ENCODE measurements around the gene RFX3.

The RFX3 gene

GRCh38 chr9:3497401-3497800, 28.4 kb downstream of the RFX3 start:
- Histone ChIP-seq H3K27ac (ENCODE audit: low read length) (no peak overlapping the region), H2AFZ (ENCODE audit: low read length) (no peak overlapping the region), H3K9me3 (replicated peaks; ENCODE audit: insufficient read depth, low read length) (no peaks in the 10 kb centered on the region), H4K20me1 (ENCODE audit: insufficient read depth, low read length) (no peaks in the 10 kb centered on the region), H3K27me3 (replicated peaks; ENCODE audit: insufficient read depth, low read length) (no peaks in the 10 kb centered on the region), H3K4me2 (ENCODE audit: low read depth, low read length) (no peak overlapping the region), H3K79me2 (ENCODE audit: low read length) (no peaks in the 10 kb centered on the region), H3K9me2 (replicated peaks; ENCODE audit: insufficient read depth, low read length) (no peaks in the 10 kb centered on the region), H3K4me3 (ENCODE audit: low read length) (no peak overlapping the region), H3F3A (ENCODE audit: insufficient read depth, low read length) (no peaks in the 10 kb centered on the region), H3K36me3 (replicated peaks; ENCODE audit: insufficient read depth, low read length) (no peaks in the 10 kb centered on the region), H3K4me1 (ENCODE audit: low read length) (no peaks in the 10 kb centered on the region), H3K9ac (ENCODE audit: low read length) (no peak overlapping the region)
- DNase-seq, result no peak
- TF ChIP-seq, protein P1, sequence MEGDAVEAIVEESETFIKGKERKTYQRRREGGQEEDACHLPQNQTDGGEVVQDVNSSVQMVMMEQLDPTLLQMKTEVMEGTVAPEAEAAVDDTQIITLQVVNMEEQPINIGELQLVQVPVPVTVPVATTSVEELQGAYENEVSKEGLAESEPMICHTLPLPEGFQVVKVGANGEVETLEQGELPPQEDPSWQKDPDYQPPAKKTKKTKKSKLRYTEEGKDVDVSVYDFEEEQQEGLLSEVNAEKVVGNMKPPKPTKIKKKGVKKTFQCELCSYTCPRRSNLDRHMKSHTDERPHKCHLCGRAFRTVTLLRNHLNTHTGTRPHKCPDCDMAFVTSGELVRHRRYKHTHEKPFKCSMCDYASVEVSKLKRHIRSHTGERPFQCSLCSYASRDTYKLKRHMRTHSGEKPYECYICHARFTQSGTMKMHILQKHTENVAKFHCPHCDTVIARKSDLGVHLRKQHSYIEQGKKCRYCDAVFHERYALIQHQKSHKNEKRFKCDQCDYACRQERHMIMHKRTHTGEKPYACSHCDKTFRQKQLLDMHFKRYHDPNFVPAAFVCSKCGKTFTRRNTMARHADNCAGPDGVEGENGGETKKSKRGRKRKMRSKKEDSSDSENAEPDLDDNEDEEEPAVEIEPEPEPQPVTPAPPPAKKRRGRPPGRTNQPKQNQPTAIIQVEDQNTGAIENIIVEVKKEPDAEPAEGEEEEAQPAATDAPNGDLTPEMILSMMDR (IDR thresholded peaks at IDR 0.05; ENCODE audit: low read length), result no peak
- no peak for TF ChIP-seq EZH2phosphoT487 (IDR thresholded peaks at IDR 0.05; ENCODE audit: low read length)
- TF ChIP-seq EZH2 (optimal IDR thresholded peaks at IDR 0.05; ENCODE audit: low read depth, low read length), result no peak

- Histone ChIP-seq H3K9me2 (replicated peaks; ENCODE audit: insufficient read depth, low read length) (no peaks in the 10 kb centered on the region), H3K4me3 (ENCODE audit: low read length) (no peak overlapping the region), H3F3A (ENCODE audit: insufficient read depth, low read length) (no peaks in the 10 kb centered on the region), H3K4me2 (ENCODE audit: low read depth, low read length) (no peak overlapping the region), H3K9ac (ENCODE audit: low read length) (no peak overlapping the region), H4K20me1 (ENCODE audit: insufficient read depth, low read length) (no peaks in the 10 kb centered on the region), H3K9me3 (replicated peaks; ENCODE audit: insufficient read depth, low read length) (no peaks in the 10 kb centered on the region), H3K27me3 (replicated peaks; ENCODE audit: insufficient read depth, low read length) (no peaks in the 10 kb centered on the region), H3K27ac (ENCODE audit: low read length) (no peak overlapping the region), H3K4me1 (ENCODE audit: low read length) (no peaks in the 10 kb centered on the region), H2AFZ (ENCODE audit: low read length) (no peak overlapping the region), H3K36me3 (replicated peaks; ENCODE audit: insufficient read depth, low read length) (no peaks in the 10 kb centered on the region), H3K79me2 (ENCODE audit: low read length) (no peaks in the 10 kb centered on the region)
- TF ChIP-seq EZH2phosphoT487 (IDR thresholded peaks at IDR 0.05; ENCODE audit: low read length) (no peak), EZH2 (optimal IDR thresholded peaks at IDR 0.05; ENCODE audit: low read depth, low read length) (no peak)
- TF ChIP-seq, protein P1 (IDR thresholded peaks at IDR 0.05; ENCODE audit: low read length), result no peak
- no peak for DNase-seq
Measured at GRCh38 chr9:3495855-3496254, 29.9 kb downstream of the RFX3 start.

GRCh38 chr9:3492214-3492613, 33.6 kb downstream of the RFX3 start:
- Histone ChIP-seq H3K9me3 (replicated peaks; ENCODE audit: insufficient read depth, low read length) (no peaks in the 10 kb centered on the region), H3K27ac (ENCODE audit: low read length) (no peak overlapping the region)

More at GRCh38 chr9:3492214-3492613, 33.6 kb downstream of the RFX3 start:
- H4K20me1 ChIP-seq (ENCODE audit: insufficient read depth, low read length), result no peaks in the 10 kb centered on the region
- H3K9me2 ChIP-seq (replicated peaks; ENCODE audit: insufficient read depth, low read length), result no peaks in the 10 kb centered on the region
- no peak overlapping the region for H3K4me3 ChIP-seq (ENCODE audit: low read length)
- no peaks in the 10 kb centered on the region for H3K79me2 ChIP-seq (ENCODE audit: low read length)
- H3K9ac ChIP-seq (ENCODE audit: low read length), result no peak overlapping the region
- H3K36me3 ChIP-seq (replicated peaks; ENCODE audit: insufficient read depth, low read length), result no peaks in the 10 kb centered on the region
- H3K27me3 ChIP-seq (replicated peaks; ENCODE audit: insufficient read depth, low read length), result no peaks in the 10 kb centered on the region
- TF ChIP-seq EZH2phosphoT487 (IDR thresholded peaks at IDR 0.05; ENCODE audit: low read length), result no peak
- TF ChIP-seq, protein P1 (IDR thresholded peaks at IDR 0.05; ENCODE audit: low read length), result no peak
- TF ChIP-seq EZH2 (optimal IDR thresholded peaks at IDR 0.05; ENCODE audit: low read depth, low read length), result no peak
- no peaks in the 10 kb centered on the region for H3K4me1 ChIP-seq (ENCODE audit: low read length)
- no peak overlapping the region for H3K4me2 ChIP-seq (ENCODE audit: low read depth, low read length)
- no peaks in the 10 kb centered on the region for H3F3A ChIP-seq (ENCODE audit: insufficient read depth, low read length)
- no peak for DNase-seq
- no peak overlapping the region for H2AFZ ChIP-seq (ENCODE audit: low read length)

All from MM.1S (cell line).